WERI-Rb-1 (cell line): ENCODE data around the gene CAMKMT.

Experiments
- DNase-seq: peaks from one replicate; pipeline ENCODE4 v3.0.0-alpha.2; 2020
- H3K27ac ChIP-seq: fragments of 250-450 bp; sonication (Bioruptor Pico); 2 replicates; pipeline ENCODE4 v1.5.1; 2020; ENCODE audit warnings: mild to moderate bottlenecking, moderate library complexity
- H3K27me3 ChIP-seq: fragments of 250-450 bp; sonication (Bioruptor Pico); 2 replicates; pipeline ENCODE4 v1.5.1; 2021; ENCODE audit warnings: mild to moderate bottlenecking, low read depth, moderate library complexity; ENCODE audit not compliant: insufficient read depth, severe bottlenecking
- H3K36me3 ChIP-seq: fragments of 250-450 bp; sonication (Bioruptor Pico); 2 replicates; pipeline ENCODE4 v1.5.1; 2020; ENCODE audit warnings: mild to moderate bottlenecking, moderate library complexity
- H3K4me3 ChIP-seq: 2 replicates; pipeline ENCODE4 v1.5.1; 2011; ENCODE audit warnings: low read depth, mild to moderate bottlenecking, control low read depth, low read length
- H3K9me3 ChIP-seq: fragments of 250-450 bp; sonication (Bioruptor Pico); 2 replicates; pipeline ENCODE4 v1.5.1; 2021; ENCODE audit warnings: mild to moderate bottlenecking, moderate library complexity; ENCODE audit not compliant: severe bottlenecking
- TF ChIP-seq, protein P1 (sequence below): IDR thresholded peaks from 2 replicates; pipeline ENCODE4 v1.5.1; 2011; ENCODE audit warnings: low read depth, mild to moderate bottlenecking, control low read depth, inconsistent platforms, low read length

CAMKMT gene

DNA sequence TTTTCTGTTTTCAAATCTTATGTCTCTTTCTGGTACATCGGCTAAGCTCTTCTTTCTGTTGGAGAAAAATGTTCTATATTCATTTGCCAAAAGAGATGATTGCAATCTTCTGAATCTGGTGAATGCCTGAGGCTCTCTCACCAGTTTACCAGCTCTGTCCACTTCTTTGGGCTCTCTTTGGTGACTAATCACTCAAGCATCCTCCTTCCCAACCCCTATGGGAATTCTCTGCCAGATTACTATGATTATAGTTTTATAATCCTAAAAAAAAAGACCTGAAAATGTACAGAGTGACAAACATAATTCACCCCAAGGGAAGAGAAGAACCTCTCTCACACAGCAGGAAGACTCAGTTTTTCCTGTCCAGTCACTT, 187.3 kb downstream of the CAMKMT start:
- no peaks in the 10 kb centered on the region for H3K9me3 ChIP-seq
- no peak for DNase-seq
- no peaks in the 10 kb centered on the region for H3K36me3 ChIP-seq
- TF ChIP-seq, protein P1, sequence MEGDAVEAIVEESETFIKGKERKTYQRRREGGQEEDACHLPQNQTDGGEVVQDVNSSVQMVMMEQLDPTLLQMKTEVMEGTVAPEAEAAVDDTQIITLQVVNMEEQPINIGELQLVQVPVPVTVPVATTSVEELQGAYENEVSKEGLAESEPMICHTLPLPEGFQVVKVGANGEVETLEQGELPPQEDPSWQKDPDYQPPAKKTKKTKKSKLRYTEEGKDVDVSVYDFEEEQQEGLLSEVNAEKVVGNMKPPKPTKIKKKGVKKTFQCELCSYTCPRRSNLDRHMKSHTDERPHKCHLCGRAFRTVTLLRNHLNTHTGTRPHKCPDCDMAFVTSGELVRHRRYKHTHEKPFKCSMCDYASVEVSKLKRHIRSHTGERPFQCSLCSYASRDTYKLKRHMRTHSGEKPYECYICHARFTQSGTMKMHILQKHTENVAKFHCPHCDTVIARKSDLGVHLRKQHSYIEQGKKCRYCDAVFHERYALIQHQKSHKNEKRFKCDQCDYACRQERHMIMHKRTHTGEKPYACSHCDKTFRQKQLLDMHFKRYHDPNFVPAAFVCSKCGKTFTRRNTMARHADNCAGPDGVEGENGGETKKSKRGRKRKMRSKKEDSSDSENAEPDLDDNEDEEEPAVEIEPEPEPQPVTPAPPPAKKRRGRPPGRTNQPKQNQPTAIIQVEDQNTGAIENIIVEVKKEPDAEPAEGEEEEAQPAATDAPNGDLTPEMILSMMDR = no peak
- no peak overlapping the region for H3K4me3 ChIP-seq
- H3K27me3 ChIP-seq = no peaks in the 10 kb centered on the region
- no peak overlapping the region for H3K27ac ChIP-seq

- no peak for DNase-seq
- Histone ChIP-seq H3K27me3 (no peaks in the 10 kb centered on the region), H3K27ac (no peak overlapping the region), H3K9me3 (no peaks in the 10 kb centered on the region), H3K36me3 (no peaks in the 10 kb centered on the region), H3K4me3 (no peak overlapping the region)
- TF ChIP-seq, protein P1 = no peak
Measured at GRCh38 chr2:44549856-44550255, 188.1 kb downstream of the CAMKMT start.

DNA sequence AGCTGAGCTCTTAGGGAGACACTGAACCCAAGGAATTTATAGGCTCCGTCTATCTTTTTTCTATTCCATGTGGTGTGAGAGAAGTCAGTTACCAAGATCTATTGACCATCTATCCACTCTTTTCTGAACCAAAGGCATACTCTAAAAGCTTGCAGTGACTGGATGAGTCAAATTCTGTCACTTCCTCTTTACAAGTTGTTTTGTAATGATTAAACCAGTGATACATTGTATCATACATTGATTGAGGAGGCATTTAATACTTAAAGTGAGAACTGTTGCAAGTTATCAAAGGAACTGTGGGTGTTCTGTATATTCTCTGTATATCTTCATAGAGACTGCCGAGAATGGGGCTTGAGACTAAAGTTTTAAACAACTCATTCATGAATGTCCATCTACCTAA, 188.8 kb downstream of the CAMKMT start:
- Histone ChIP-seq H3K4me3 (no peak overlapping the region), H3K27me3 (no peaks in the 10 kb centered on the region), H3K9me3 (no peaks in the 10 kb centered on the region), H3K36me3 (no peaks in the 10 kb centered on the region), H3K27ac (no peak overlapping the region)
- TF ChIP-seq, protein P1 = no peak
- DNase-seq = no peak

- no peaks in the 10 kb centered on the region for H3K36me3 ChIP-seq
- H3K4me3 ChIP-seq = no peak overlapping the region
- no peak overlapping the region for H3K27ac ChIP-seq
- no peaks in the 10 kb centered on the region for H3K9me3 ChIP-seq
- H3K27me3 ChIP-seq = no peaks in the 10 kb centered on the region
- TF ChIP-seq, protein P1 = no peak
- DNase-seq = no peak
Measured at GRCh38 chr2:44551497-44551896, 189.8 kb downstream of the CAMKMT start.

- TF ChIP-seq, protein P1 = no peak
- H3K36me3 ChIP-seq = no peaks in the 10 kb centered on the region
- no peak overlapping the region for H3K4me3 ChIP-seq
- no peaks in the 10 kb centered on the region for H3K9me3 ChIP-seq
- no peaks in the 10 kb centered on the region for H3K27me3 ChIP-seq
- no peak for DNase-seq
- no peak overlapping the region for H3K27ac ChIP-seq
Measured at GRCh38 chr2:44553456-44553855, 191.7 kb downstream of the CAMKMT start.

DNA sequence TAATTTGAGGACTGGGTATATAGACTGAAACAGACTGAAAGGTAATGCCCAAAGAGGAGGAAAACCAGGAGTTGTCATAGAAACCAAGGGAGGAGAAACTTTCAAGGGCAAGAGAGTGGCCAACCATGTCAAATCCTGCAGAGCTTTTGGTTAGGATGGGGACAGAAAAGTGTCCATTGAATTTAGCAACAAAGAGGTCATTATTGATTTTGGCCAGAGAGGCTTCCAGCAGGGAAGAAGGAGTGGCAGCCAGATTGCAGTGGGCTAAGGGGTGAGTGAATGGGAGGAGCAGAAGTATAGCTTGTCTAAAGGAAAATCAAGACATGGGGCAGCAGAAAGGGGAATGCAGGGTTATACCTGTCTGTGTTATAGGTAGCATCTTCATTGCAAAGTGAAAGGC, 194.0 kb downstream of the CAMKMT start:
- Histone ChIP-seq H3K4me3 (no peak overlapping the region), H3K9me3 (no peaks in the 10 kb centered on the region), H3K27ac (no peak overlapping the region), H3K36me3 (no peaks in the 10 kb centered on the region), H3K27me3 (no peaks in the 10 kb centered on the region)
- DNase-seq = no peak
- TF ChIP-seq, protein P1 = no peak
